ENCODE data around the gene FRMPD2. TPM values are rescaled to one million over a fixed set of nuclear protein-coding genes. Genes with fewer than 3 reads are reported as not detected.

FRMPD2 gene
- total RNA-seq, 1 donor from 2014 or later: under 0.01 TPM

GRCh38 chr10:48294431-48294830 lies 19.9 kb upstream of the FRMPD2 start:
- TF ChIP-seq CTCF (IDR thresholded peaks at IDR 0.05; ENCODE audit: insufficient read depth, low read length, severe bottlenecking): no peak
- DNase-seq (ENCODE audit: low read depth) (no peak), FAIRE-seq (no peak)
- no peaks in the 10 kb centered on the region for H3K27me3 ChIP-seq (ENCODE audit: control insufficient read depth, insufficient read depth, low read length)
- H3K4me3 ChIP-seq (ENCODE audit: low read depth, low read length): no peak overlapping the region
- no peaks in the 10 kb centered on the region for H3K36me3 ChIP-seq (ENCODE audit: control insufficient read depth, insufficient read depth, low read length)

- Histone ChIP-seq H3K27me3 (ENCODE audit: control insufficient read depth, insufficient read depth, low read length) (no peaks in the 10 kb centered on the region), H3K36me3 (ENCODE audit: control insufficient read depth, insufficient read depth, low read length) (no peaks in the 10 kb centered on the region), H3K4me3 (ENCODE audit: low read depth, low read length) (no peak overlapping the region)
- TF ChIP-seq CTCF (IDR thresholded peaks at IDR 0.05; ENCODE audit: insufficient read depth, low read length, severe bottlenecking): no peak
- DNase-seq (ENCODE audit: low read depth) (no peak), FAIRE-seq (no peak)
Measured at GRCh38 chr10:48292616-48293015, 18.1 kb upstream of the FRMPD2 start.

GRCh38 chr10:48291190-48291589 lies 16.7 kb upstream of the FRMPD2 start:
- H3K36me3 ChIP-seq (ENCODE audit: control insufficient read depth, insufficient read depth, low read length): no peaks in the 10 kb centered on the region
- TF ChIP-seq CTCF (IDR thresholded peaks at IDR 0.05; ENCODE audit: insufficient read depth, low read length, severe bottlenecking): no peak
- H3K4me3 ChIP-seq (ENCODE audit: low read depth, low read length): no peak overlapping the region
- H3K27me3 ChIP-seq (ENCODE audit: control insufficient read depth, insufficient read depth, low read length): no peaks in the 10 kb centered on the region
- FAIRE-seq (no peak), DNase-seq (ENCODE audit: low read depth) (no peak)

- DNase-seq (ENCODE audit: low read depth) (no peak), FAIRE-seq (no peak)
- Histone ChIP-seq H3K36me3 (ENCODE audit: control insufficient read depth, insufficient read depth, low read length) (no peaks in the 10 kb centered on the region), H3K27me3 (ENCODE audit: control insufficient read depth, insufficient read depth, low read length) (peaks cover 3% of the 10 kb centered on the region), H3K4me3 (ENCODE audit: low read depth, low read length) (no peak overlapping the region)
- TF ChIP-seq CTCF (IDR thresholded peaks at IDR 0.05; ENCODE audit: insufficient read depth, low read length, severe bottlenecking): no peak
Measured at GRCh38 chr10:48290286-48290685, 15.8 kb upstream of the FRMPD2 start.

GRCh38 chr10:48289501-48290238 lies 15.2 kb upstream of the FRMPD2 start:
- no peak overlapping the region for H3K4me3 ChIP-seq (ENCODE audit: low read depth, low read length)
- peak; percentile 90 for TF ChIP-seq CTCF (IDR thresholded peaks at IDR 0.05; ENCODE audit: insufficient read depth, low read length, severe bottlenecking)
- DNase-seq (ENCODE audit: low read depth) (peak; percentile 42), FAIRE-seq (no peak)
- no peaks in the 10 kb centered on the region for H3K36me3 ChIP-seq (ENCODE audit: control insufficient read depth, insufficient read depth, low read length)
- peaks cover 3% of the 10 kb centered on the region for H3K27me3 ChIP-seq (ENCODE audit: control insufficient read depth, insufficient read depth, low read length)

GRCh38 chr10:48288661-48289060 lies 14.2 kb upstream of the FRMPD2 start:
- no peak overlapping the region for H3K4me3 ChIP-seq (ENCODE audit: low read depth, low read length)
- FAIRE-seq (no peak), DNase-seq (ENCODE audit: low read depth) (no peak)
- no peaks in the 10 kb centered on the region for H3K36me3 ChIP-seq (ENCODE audit: control insufficient read depth, insufficient read depth, low read length)
- no peak for TF ChIP-seq CTCF (IDR thresholded peaks at IDR 0.05; ENCODE audit: insufficient read depth, low read length, severe bottlenecking)
- peaks cover 3% of the 10 kb centered on the region for H3K27me3 ChIP-seq (ENCODE audit: control insufficient read depth, insufficient read depth, low read length)

Measured in bronchial epithelial cell (primary cell).